ENCODE measurements around the gene NPAS3.

Gene NPAS3

DNA sequence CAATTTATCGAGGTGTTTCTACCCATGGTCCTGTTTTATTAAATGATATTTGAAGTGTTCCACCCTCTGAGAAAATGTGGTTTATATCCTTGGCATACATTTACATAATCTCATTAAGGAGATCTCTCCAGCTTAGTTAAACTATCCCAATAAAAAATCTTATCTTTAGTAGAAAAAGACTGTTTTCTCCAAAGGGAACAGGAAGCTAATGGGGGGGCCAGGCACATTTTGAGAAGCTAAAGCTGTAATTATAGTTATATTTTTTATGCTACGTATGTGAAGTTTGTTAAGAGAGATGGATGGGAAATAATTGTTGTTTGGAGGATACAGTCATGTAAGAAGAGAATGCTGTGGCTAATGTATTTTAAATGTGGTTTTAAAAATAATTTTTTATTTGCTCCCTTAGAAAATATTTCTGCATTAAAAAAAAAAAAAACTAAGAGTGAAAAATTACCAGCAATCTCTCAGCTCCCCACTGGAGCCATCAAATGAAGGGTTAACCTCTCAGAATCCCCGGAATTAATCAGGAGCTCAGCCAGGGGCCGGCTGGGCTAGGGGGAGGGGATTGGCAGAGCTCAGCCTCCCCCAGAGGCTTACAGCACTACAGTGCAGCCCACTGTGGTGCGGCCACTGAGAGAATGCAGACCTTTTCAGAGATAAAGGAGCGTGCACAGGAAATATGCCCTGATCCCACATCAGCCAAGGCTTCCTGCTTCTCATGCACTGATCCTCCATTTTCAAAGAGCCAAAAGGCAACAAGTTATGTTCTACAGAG is 826.4 kb downstream of the NPAS3 start:
- TF ChIP-seq TAF1 (IDR thresholded peaks at IDR 0.05; ENCODE audit: borderline replicate concordance, insufficient read depth, low read length), result no peak
- no peak for TF ChIP-seq POLR2AphosphoS5 (IDR thresholded peaks at IDR 0.05; ENCODE audit: low read depth, low read length)
- no peak for TF ChIP-seq SIN3A (IDR thresholded peaks at IDR 0.05; ENCODE audit: borderline replicate concordance, insufficient read depth, low read length)
- TF ChIP-seq, protein P1, sequence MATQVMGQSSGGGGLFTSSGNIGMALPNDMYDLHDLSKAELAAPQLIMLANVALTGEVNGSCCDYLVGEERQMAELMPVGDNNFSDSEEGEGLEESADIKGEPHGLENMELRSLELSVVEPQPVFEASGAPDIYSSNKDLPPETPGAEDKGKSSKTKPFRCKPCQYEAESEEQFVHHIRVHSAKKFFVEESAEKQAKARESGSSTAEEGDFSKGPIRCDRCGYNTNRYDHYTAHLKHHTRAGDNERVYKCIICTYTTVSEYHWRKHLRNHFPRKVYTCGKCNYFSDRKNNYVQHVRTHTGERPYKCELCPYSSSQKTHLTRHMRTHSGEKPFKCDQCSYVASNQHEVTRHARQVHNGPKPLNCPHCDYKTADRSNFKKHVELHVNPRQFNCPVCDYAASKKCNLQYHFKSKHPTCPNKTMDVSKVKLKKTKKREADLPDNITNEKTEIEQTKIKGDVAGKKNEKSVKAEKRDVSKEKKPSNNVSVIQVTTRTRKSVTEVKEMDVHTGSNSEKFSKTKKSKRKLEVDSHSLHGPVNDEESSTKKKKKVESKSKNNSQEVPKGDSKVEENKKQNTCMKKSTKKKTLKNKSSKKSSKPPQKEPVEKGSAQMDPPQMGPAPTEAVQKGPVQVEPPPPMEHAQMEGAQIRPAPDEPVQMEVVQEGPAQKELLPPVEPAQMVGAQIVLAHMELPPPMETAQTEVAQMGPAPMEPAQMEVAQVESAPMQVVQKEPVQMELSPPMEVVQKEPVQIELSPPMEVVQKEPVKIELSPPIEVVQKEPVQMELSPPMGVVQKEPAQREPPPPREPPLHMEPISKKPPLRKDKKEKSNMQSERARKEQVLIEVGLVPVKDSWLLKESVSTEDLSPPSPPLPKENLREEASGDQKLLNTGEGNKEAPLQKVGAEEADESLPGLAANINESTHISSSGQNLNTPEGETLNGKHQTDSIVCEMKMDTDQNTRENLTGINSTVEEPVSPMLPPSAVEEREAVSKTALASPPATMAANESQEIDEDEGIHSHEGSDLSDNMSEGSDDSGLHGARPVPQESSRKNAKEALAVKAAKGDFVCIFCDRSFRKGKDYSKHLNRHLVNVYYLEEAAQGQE (IDR thresholded peaks at IDR 0.05; ENCODE audit: insufficient read depth in 1 of 2, low read depth in 2 of 2, low read length in 2 of 2), result no peak
- TF ChIP-seq FOXP2 (optimal IDR thresholded peaks at IDR 0.05; ENCODE audit: borderline replicate concordance, extremely low read depth, extremely low read length, insufficient read depth), result no peak

DNA sequence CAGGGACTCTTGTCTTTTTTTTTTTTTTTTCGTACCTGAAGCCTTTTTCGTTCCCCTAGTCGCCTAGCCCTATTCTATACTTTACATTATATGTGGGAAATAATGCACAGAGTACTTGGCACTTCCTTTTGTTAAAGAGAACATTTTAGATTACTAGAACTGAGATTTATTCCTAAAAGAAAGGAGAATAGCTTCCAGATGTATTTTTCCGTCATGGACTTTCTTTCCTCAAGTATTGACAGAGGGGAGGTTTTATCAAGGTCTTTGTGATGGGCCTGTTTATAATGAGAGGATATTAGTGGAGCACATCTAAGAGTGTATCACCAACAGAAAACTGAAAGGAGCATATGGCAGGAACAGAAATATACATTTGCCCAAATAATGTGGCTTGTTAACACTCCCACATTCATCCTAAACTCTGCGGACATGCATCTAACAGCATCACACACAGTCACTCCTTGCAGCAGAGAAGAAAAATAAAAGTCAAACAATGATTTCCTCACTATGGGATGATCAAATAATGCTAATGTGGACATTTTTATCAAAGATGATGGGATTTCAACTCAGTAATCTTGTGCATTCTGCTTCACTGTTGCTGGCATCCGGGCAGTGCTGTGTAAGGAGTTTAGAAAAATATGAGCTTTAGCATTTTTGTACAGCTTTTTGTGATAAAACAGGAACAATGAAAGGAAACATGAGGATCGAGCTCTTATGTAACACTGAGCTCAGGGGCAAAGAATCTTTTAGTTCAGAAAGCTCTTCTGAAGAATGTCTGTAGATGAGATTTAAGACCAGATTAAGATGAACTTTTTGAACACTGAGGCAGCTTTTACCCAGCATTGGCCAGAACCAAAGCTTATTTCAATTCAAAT is 829.1 kb downstream of the NPAS3 start:
- TF ChIP-seq SIN3A (IDR thresholded peaks at IDR 0.05; ENCODE audit: borderline replicate concordance, insufficient read depth, low read length), result no peak
- TF ChIP-seq TAF1 (IDR thresholded peaks at IDR 0.05; ENCODE audit: borderline replicate concordance, insufficient read depth, low read length), result no peak

DNA sequence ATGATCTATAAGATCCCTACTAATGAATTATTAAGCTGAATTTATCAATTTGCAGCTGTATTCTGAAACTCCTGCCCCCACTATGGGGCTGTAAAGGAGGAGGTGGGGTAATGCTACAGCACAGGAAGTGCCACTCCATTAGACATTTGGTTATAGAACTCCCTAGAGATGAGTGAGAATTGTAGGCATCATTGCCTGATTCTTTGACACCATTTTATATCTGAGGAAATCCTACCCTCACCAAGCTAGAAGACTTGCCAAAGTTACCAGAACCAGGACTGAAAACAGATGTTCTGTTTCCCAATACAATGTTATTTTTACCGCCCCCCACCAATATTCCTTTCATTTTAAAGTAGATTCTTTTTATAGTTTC is 829.8 kb downstream of the NPAS3 start:
- no peak for TF ChIP-seq SIN3A (IDR thresholded peaks at IDR 0.05; ENCODE audit: borderline replicate concordance, insufficient read depth, low read length)
- no peak for TF ChIP-seq POLR2AphosphoS5 (IDR thresholded peaks at IDR 0.05; ENCODE audit: low read depth, low read length)
- no peak for TF ChIP-seq TAF1 (IDR thresholded peaks at IDR 0.05; ENCODE audit: borderline replicate concordance, insufficient read depth, low read length)
- TF ChIP-seq, protein P1 (IDR thresholded peaks at IDR 0.05; ENCODE audit: insufficient read depth in 1 of 2, low read depth in 2 of 2, low read length in 2 of 2), result no peak
- TF ChIP-seq FOXP2 (optimal IDR thresholded peaks at IDR 0.05; ENCODE audit: borderline replicate concordance, extremely low read depth, extremely low read length, insufficient read depth), result no peak

DNA sequence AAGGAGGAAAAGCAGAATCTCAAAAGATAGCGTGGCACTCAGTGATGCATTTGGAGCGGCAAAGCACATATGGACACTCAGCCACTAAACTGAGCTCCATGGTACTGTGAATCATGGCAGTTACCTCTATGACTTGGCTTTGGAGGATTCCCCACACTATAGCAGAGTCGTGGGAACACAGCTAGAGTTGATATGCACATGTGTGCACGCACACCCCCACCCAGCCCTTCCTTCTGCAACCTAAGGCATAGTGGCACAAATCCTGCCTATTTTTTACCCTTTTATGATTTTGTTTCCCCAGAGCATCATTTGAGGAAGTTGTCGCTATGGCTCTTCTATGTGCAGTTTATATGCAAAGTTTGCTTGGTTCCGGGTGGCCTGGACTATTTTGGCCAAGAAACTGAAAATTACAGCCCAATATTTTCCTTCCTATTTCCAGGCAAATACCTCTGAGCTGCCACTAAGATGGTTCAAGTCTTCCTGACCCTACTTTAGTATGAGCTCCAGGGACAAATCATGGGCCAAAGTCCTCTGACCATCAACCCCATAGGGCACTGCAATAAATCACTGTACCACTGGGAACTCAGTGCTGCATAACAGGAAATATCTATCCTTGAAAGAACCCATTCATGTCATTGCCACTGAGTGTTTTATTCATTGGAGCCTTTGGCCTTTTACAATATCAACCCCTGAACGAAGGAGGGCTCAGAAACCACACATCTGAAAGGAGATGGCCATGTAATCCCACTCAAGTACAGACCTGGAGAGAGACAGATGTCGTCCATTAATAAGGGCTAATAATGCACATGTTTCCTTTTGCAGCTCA is 834.7 kb downstream of the NPAS3 start:
- TF ChIP-seq, protein P1 (IDR thresholded peaks at IDR 0.05; ENCODE audit: insufficient read depth in 1 of 2, low read depth in 2 of 2, low read length in 2 of 2), result no peak
- no peak for TF ChIP-seq SIN3A (IDR thresholded peaks at IDR 0.05; ENCODE audit: borderline replicate concordance, insufficient read depth, low read length)
- no peak for TF ChIP-seq POLR2AphosphoS5 (IDR thresholded peaks at IDR 0.05; ENCODE audit: low read depth, low read length)
- no peak for TF ChIP-seq FOXP2 (optimal IDR thresholded peaks at IDR 0.05; ENCODE audit: borderline replicate concordance, extremely low read depth, extremely low read length, insufficient read depth)
- no peak for TF ChIP-seq TAF1 (IDR thresholded peaks at IDR 0.05; ENCODE audit: borderline replicate concordance, insufficient read depth, low read length)

DNA sequence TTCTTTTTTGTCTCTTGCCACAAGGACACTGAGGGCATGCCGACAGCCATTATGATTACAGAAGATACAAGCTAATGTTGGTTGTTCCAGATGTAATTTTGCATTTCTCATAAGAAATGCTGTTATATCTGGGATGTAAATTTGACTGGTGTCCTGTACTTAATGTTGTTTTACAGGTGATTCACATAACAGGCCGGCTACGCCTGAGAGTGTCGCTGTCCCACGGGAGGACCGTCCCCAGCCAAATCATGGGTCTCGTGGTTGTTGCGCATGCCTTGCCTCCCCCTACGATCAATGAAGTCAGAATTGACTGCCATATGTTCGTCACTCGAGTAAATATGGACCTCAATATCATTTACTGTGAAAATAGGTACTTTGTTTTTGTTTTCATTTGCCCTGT is 835.5 kb downstream of the NPAS3 start:
- TF ChIP-seq, protein P1 (IDR thresholded peaks at IDR 0.05; ENCODE audit: insufficient read depth in 1 of 2, low read depth in 2 of 2, low read length in 2 of 2), result no peak
- TF ChIP-seq TAF1 (IDR thresholded peaks at IDR 0.05; ENCODE audit: borderline replicate concordance, insufficient read depth, low read length) (no peak), SIN3A (IDR thresholded peaks at IDR 0.05; ENCODE audit: borderline replicate concordance, insufficient read depth, low read length) (no peak), FOXP2 (optimal IDR thresholded peaks at IDR 0.05; ENCODE audit: borderline replicate concordance, extremely low read depth, extremely low read length, insufficient read depth) (no peak)

All from PFSK-1 (cell line).